ENCODE results near the gene TTC38. TPM values are rescaled to one million over a fixed set of nuclear protein-coding genes. Genes with fewer than 3 reads are reported as not detected.

The TTC38 gene
- total RNA-seq, 6 donors from 2014 or later: 23.7 to 84.9 (median 34.3) TPM

- DNase-seq (no peak), ATAC-seq (ENCODE audit: low FRiP score in 2 of 2) (no peak)
- H3K36me3 ChIP-seq: peaks cover 4 to 57% (median 30%) of the 10 kb centered on the region in 4 donors
- H3K9me3 ChIP-seq: no peaks in the 10 kb centered on the region
- no peaks in the 10 kb centered on the region for H3K27me3 ChIP-seq
- H3K27ac ChIP-seq: peak overlapping the region in 1 of 4 donors; percentile 67
- WGBS, 2 donors: 93 to 100% methylated on average over 3 of the region's 3 CpGs
- no peak overlapping the region for H3K4me3 ChIP-seq
- no peak for TF ChIP-seq EP300 (IDR thresholded peaks at IDR 0.05)
- no peak for TF ChIP-seq POLR2AphosphoS5 (IDR thresholded peaks at IDR 0.05)
- no peak for TF ChIP-seq CTCF (IDR thresholded peaks at IDR 0.05)
- no peak for TF ChIP-seq POLR2A (IDR thresholded peaks at IDR 0.05)
- H3K4me1 ChIP-seq: peaks cover 25 to 39% (median 31%) of the 10 kb centered on the region in 4 donors
Measured at GRCh38 chr22:46292173-46292572, 24.4 kb downstream of the TTC38 start.

DNA sequence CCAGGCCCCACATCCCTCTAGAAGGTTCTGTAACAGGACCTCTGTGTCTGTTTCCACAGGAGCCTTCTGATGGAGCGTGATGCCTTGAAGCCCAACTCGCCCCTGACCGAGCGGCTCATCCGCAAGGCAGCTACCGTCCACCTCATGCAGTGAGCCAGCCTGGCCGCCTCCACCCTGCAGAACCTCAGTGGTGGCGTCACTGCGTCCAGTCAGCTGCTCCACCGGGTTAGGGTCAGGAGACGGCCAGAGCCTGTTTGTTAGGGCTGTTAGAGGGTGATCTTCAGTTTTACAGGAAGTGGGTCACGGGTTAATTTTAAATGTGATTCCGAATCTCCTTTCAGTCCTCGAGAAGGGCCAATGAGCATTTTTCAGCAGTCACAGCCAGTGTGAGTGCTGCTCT, 24.9 kb downstream of the TTC38 start:
- Histone ChIP-seq H3K4me3 (no peak overlapping the region), H3K4me1 (peaks cover 24 to 39% (median 29%) of the 10 kb centered on the region in 4 donors), H3K27me3 (no peaks in the 10 kb centered on the region), H3K9me3 (no peaks in the 10 kb centered on the region), H3K36me3 (peaks cover 4 to 51% (median 27%) of the 10 kb centered on the region in 4 donors), H3K27ac (peak overlapping the region in 3 of 4 donors; percentile 5 to 67 (median 33))
- TF ChIP-seq CTCF (IDR thresholded peaks at IDR 0.05): no peak
- peak in 1 of 4 donors; percentile 33 for TF ChIP-seq POLR2A (IDR thresholded peaks at IDR 0.05)
- no peak for ATAC-seq (ENCODE audit: low FRiP score in 2 of 2)
- no peak for DNase-seq
- 63 to 95% methylated on average over 3 to 13 of the region's 14 CpGs for WGBS, 2 donors

DNA sequence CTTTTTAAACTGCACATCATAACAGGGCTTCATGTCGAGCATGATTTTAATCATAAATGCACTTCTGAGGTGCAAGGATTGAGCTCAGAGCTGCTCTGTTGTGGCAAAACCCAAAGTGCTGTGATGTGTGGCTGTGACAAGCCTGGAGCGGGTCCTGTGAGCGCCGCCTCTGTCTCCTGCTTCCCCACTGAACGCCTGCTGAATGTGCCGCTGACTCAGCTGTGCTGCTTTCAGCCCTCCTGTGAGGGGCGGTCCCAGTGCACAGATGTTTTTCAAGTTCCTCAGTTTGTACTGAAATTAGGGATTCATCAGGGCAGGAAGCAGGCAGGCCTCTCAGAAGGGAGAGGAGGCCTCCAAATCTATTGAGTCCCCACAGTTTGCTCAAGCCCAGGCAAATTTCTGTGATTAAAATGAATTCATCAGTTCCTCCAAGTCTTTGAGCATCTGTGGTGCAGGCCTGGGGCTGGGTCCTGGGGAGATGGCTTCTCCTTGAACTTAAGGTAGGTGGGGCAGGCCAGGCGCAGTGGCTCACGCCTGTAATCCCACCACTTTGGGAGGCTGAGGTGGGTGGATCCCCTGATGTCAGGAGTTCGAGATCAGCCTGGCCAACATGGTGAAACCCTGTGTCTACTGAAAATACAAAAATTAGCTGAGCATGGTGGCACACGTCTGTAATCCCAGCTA, 25.9 kb downstream of the TTC38 start:
- Histone ChIP-seq H3K27me3 (no peaks in the 10 kb centered on the region), H3K4me1 (peaks cover 16 to 29% (median 21%) of the 10 kb centered on the region in 4 donors), H3K4me3 (no peak overlapping the region), H3K36me3 (peaks cover 4 to 42% (median 26%) of the 10 kb centered on the region in 4 donors), H3K9me3 (no peaks in the 10 kb centered on the region), H3K27ac (peak overlapping the region in 2 of 4 donors; percentile 48 to 67)
- 78 to 91% methylated on average over 8 to 11 of the region's 11 CpGs for WGBS, 2 donors
- no peak for ATAC-seq (ENCODE audit: low FRiP score in 2 of 2)
- no peak for TF ChIP-seq CTCF (IDR thresholded peaks at IDR 0.05)
- TF ChIP-seq EP300 (IDR thresholded peaks at IDR 0.05): no peak
- peak in 1 of 2 donors; percentile 8 for TF ChIP-seq POLR2AphosphoS5 (IDR thresholded peaks at IDR 0.05)
- TF ChIP-seq POLR2A (IDR thresholded peaks at IDR 0.05): peak in 1 of 4 donors; percentile 59
- DNase-seq: peak in 1 of 2 donors; percentile 60

GRCh38 chr22:46294784-46295183, 27.0 kb downstream of the TTC38 start:
- WGBS, 2 donors: 86 to 96% methylated on average over 2 of the region's 2 CpGs
- TF ChIP-seq EP300 (IDR thresholded peaks at IDR 0.05) (no peak), POLR2A (IDR thresholded peaks at IDR 0.05) (no peak), POLR2AphosphoS5 (IDR thresholded peaks at IDR 0.05) (no peak), CTCF (IDR thresholded peaks at IDR 0.05) (no peak)
- H3K4me3 ChIP-seq: no peak overlapping the region
- peaks cover 4 to 35% (median 18%) of the 10 kb centered on the region in 4 donors for H3K36me3 ChIP-seq
- H3K27me3 ChIP-seq: no peaks in the 10 kb centered on the region
- DNase-seq (no peak), ATAC-seq (ENCODE audit: low FRiP score in 2 of 2) (no peak)
- H3K4me1 ChIP-seq: peaks cover 15 to 24% (median 19%) of the 10 kb centered on the region in 4 donors
- no peaks in the 10 kb centered on the region for H3K9me3 ChIP-seq
- H3K27ac ChIP-seq: no peak overlapping the region
